Endothelial cell of umbilical vein (primary cell): ENCODE measurements around the gene PPP3CA. TPM values are rescaled to one million over a fixed set of nuclear protein-coding genes. Genes with fewer than 3 reads are reported as not detected.

ENCODE experiments used
- BruUV-seq: library from RNA; stranded (reverse); fragments of 400-500 nt; replicated peaks from 2 replicates; lab custom pipeline; 2021; lab: Mats Ljungman, UMichigan
- CTCF ChIA-PET: fragments of 300-600, 350-600 bp; sonication (Branson Sonifier 250); formaldehyde crosslinking; loops from one replicate; lab custom pipeline; 2021; ENCODE audit warnings: antibody characterized with exemption, inconsistent platforms; lab: Charles Lee
- POLR2A ChIA-PET: fragments of 300-600, 350-600 bp; sonication (Branson Sonifier 250); formaldehyde crosslinking; loops from one replicate; lab custom pipeline; 2021; ENCODE audit warnings: antibody characterized with exemption, inconsistent platforms; lab: Charles Lee
- DNase-seq: peaks from one replicate; pipeline ENCODE4 v3.0.0-alpha.2; 2011; ENCODE audit warnings: low read depth, low spot score
- FAIRE-seq: peaks from 2 replicates; lab custom pipeline; 2011; peaks lifted over from hg19 to GRCh38; lab: Jason Lieb, UNC
- H2AFZ ChIP-seq: 2 replicates; pipeline ENCODE4 v1.6.0; 2012; ENCODE audit warnings: low read depth, low read length, control low read depth, inconsistent platforms
- H3K27ac ChIP-seq: 2 replicates; pipeline ENCODE4 v1.5.1; 2011; ENCODE audit warnings: low read depth, mild to moderate bottlenecking, control low read depth, low read length, moderate library complexity; ENCODE audit not compliant: insufficient read depth
- H3K27me3 ChIP-seq, 2 experiments: 2 replicates each; pipeline versions ENCODE4 v1.6.0 to v1.6.1; 2011; ENCODE audit warnings: low read length in 2 of 2, mixed read lengths in 1 of 2; ENCODE audit not compliant: control insufficient read depth in 2 of 2, insufficient read depth in 2 of 2
- H3K36me3 ChIP-seq, 2 experiments: 2 replicates in 1 of 2; 3 replicates in 1 of 2; pipeline ENCODE4 v1.5.1; 2011; ENCODE audit warnings: low read length in 2 of 2, mild to moderate bottlenecking in 1 of 2, moderate library complexity in 1 of 2; ENCODE audit not compliant: control insufficient read depth in 2 of 2, insufficient read depth in 2 of 2; ENCODE audit errors: extremely low read depth in 1 of 2
- H3K4me1 ChIP-seq: 3 replicates; pipeline ENCODE4 v1.5.1; 2011; ENCODE audit warnings: mild to moderate bottlenecking, low read length; ENCODE audit not compliant: control insufficient read depth, insufficient read depth; ENCODE audit errors: extremely low read depth
- H3K4me2 ChIP-seq: 2 replicates; pipeline ENCODE4 v1.6.1; 2011; ENCODE audit warnings: low read length, control low read depth, mixed read lengths; ENCODE audit not compliant: insufficient read depth
- H3K4me3 ChIP-seq, 3 experiments: fragments of 200-600 bp in 1 of 3; sonication (generic), shearing (Covaris generic) in 1 of 3; replicated peaks in 1 of 3; 2 replicates each; pipeline ENCODE4 v1.5.1; 2011 to 2016; ENCODE audit warnings: control low read depth in 3 of 3, low read length in 3 of 3, mild to moderate bottlenecking in 2 of 3, inconsistent platforms in 1 of 3, low read depth in 1 of 3, moderate library complexity in 1 of 3; ENCODE audit not compliant: insufficient read depth in 1 of 3
- H3K79me2 ChIP-seq: 2 replicates; pipeline ENCODE4 v1.6.0; 2012; ENCODE audit warnings: low read length, inconsistent platforms; ENCODE audit not compliant: control insufficient read depth, insufficient read depth
- H3K9ac ChIP-seq: replicated peaks from 2 replicates; pipeline ENCODE3; 2011; ENCODE audit warnings: low read length, control low read depth; ENCODE audit not compliant: insufficient read depth; ENCODE audit errors: extremely low read depth
- H3K9me1 ChIP-seq: replicated peaks from 3 replicates; pipeline ENCODE4 v1.6.0; 2011; ENCODE audit warnings: mild to moderate bottlenecking, low read length; ENCODE audit not compliant: control insufficient read depth, insufficient read depth; ENCODE audit errors: extremely low read depth
- H3K9me3 ChIP-seq: replicated peaks from 2 replicates; pipeline ENCODE4 v1.5.1; 2012; ENCODE audit warnings: low read length, inconsistent platforms; ENCODE audit not compliant: control insufficient read depth, insufficient read depth
- H4K20me1 ChIP-seq: replicated peaks from 2 replicates; pipeline ENCODE3; 2011; ENCODE audit warnings: mild to moderate bottlenecking, low read length; ENCODE audit not compliant: control insufficient read depth, insufficient read depth; ENCODE audit errors: extremely low read depth
- CTCF ChIP-seq, 2 donors: IDR thresholded peaks; 1 replicate in 1 of 2; 2 replicates in 1 of 2; pipeline ENCODE4 v1.5.1; 2011; ENCODE audit warnings: low read length in 2 of 2, mild to moderate bottlenecking in 2 of 2, moderate library complexity in 2 of 2, control low read depth in 1 of 2, inconsistent platforms in 1 of 2, low read depth in 1 of 2; ENCODE audit not compliant: insufficient read depth in 1 of 2; ENCODE audit errors: extremely low read depth in 1 of 2
- EZH2 ChIP-seq: IDR thresholded peaks from 2 replicates; pipeline ENCODE4 v1.6.1; 2012; ENCODE audit warnings: borderline replicate concordance, low read depth, mild to moderate bottlenecking, moderate library complexity, low read length, inconsistent platforms; ENCODE audit not compliant: severe bottlenecking
- FOS ChIP-seq: IDR thresholded peaks from 2 replicates; pipeline ENCODE4 v1.6.1; 2011; ENCODE audit warnings: mild to moderate bottlenecking, low read length, moderate library complexity, borderline replicate concordance; ENCODE audit not compliant: insufficient read depth
- GATA2 ChIP-seq: IDR thresholded peaks from 2 replicates; pipeline ENCODE4 v1.7.0; 2011; ENCODE audit warnings: low read depth, mild to moderate bottlenecking, moderate library complexity, mixed read lengths, low read length; ENCODE audit not compliant: insufficient read length, insufficient read depth
- JUN ChIP-seq: IDR thresholded peaks from 2 replicates; pipeline ENCODE4 v1.6.1; 2011; ENCODE audit warnings: borderline replicate concordance, low read depth; ENCODE audit not compliant: insufficient read length, insufficient read depth
- MAX ChIP-seq: IDR thresholded peaks from 2 replicates; pipeline ENCODE4 v1.6.1; 2011; ENCODE audit not compliant: insufficient read depth, insufficient read length
- MYC ChIP-seq: IDR thresholded peaks from one replicate; pipeline ENCODE4 v1.6.1; 2011; ENCODE audit warnings: mild to moderate bottlenecking, low read depth, low read length
- POLR2A ChIP-seq: IDR thresholded peaks from 2 replicates; pipeline ENCODE4 v1.6.1; 2012; ENCODE audit warnings: low read depth, mild to moderate bottlenecking, control low read depth, low read length
- POLR2AphosphoS5 ChIP-seq: IDR thresholded peaks from 2 replicates; pipeline ENCODE4 v1.6.1; 2012; ENCODE audit warnings: low read depth, mild to moderate bottlenecking, control low read depth, low read length, moderate library complexity; ENCODE audit not compliant: insufficient read depth
- dilution Hi-C: fragments of 300-500 bp; cut with MboI; formaldehyde crosslinking; loops from one replicate; pipeline ENCODE4 v1.15.0; 2019; ENCODE audit warnings: low sequenced_read_pairs; ENCODE audit not compliant: extremely low pct_ligation_motif_present
- intact Hi-C: fragments of 100-400 bp; cut with micrococcal nuclease; formaldehyde crosslinking; loops from one replicate; pipeline ENCODE4 v1.10.0; 2022
- polyA plus RNA-seq, 4 experiments: library from polyadenylated mRNA; depleted of rRNA in 3 of 4; stranded (reverse) in 3 of 4; unstranded in 1 of 4; fragments of >200 nt; gene quantifications; 2 replicates each; pipeline versions ENCODE4 v1.2.1 to v1.2.3, GENCODE V29; 2011 to 2012; ENCODE audit warnings: missing spikeins in 1 of 4
- total RNA-seq: library from RNA; stranded (reverse); gene quantifications from 2 replicates; pipeline ENCODE4 v1.2.3, GENCODE V29; 2021

Gene PPP3CA
- total and polyA plus RNA-seq, 2 donors (not counting 3 experiments of a cell fraction or from before 2014, with no cell fraction given) = 7.0 to 43.3 TPM

GRCh38 chr4:101201421-101201820, 145.9 kb downstream of the PPP3CA start:
- DNase-seq (no peak), FAIRE-seq (peak; percentile 4)
- no peaks in the 10 kb centered on the region for H3K27me3 ChIP-seq
- H3K9me1 ChIP-seq = no peaks in the 10 kb centered on the region
- dilution Hi-C loops (no loop called here), intact Hi-C loops (loop anchor here (5.0 kb wide), 1 partner anchor 146 kb away; the partner anchor contains the start of gene PPP3CA)
- H3K4me3 ChIP-seq = no peak overlapping the region
- peaks cover 5% of the 10 kb centered on the region for H3K79me2 ChIP-seq
- peak overlapping the region; percentile 81 for H3K27ac ChIP-seq
- TF ChIP-seq POLR2A = no peak
- TF ChIP-seq JUN = no peak
- no peak for TF ChIP-seq MYC
- TF ChIP-seq EZH2 = no peak
- no peak for TF ChIP-seq POLR2AphosphoS5
- no peak for TF ChIP-seq GATA2
- TF ChIP-seq CTCF (IDR thresholded peaks at IDR 0.05; ENCODE audit: extremely low read depth in 1 of 2, insufficient read depth in 1 of 2, low read depth in 1 of 2, low read length in 2 of 2) = no peak
- no peak for TF ChIP-seq MAX
- no peak for TF ChIP-seq FOS
- ChIA-PET CTCF (interaction anchor here (0.8 to 2.5 kb wide), 4 partner anchors 15 to 1085 kb away, joined by 3 to 12 read pairs (median 4); no protein-coding TSS in a partner anchor), POLR2A (no interaction called here)
- H2AFZ ChIP-seq = no peak overlapping the region
- no TSS peak for BruUV-seq
- H3K4me2 ChIP-seq = no peak overlapping the region
- no peaks in the 10 kb centered on the region for H3K9me3 ChIP-seq
- H3K36me3 ChIP-seq = no peaks in the 10 kb centered on the region
- no peaks in the 10 kb centered on the region for H4K20me1 ChIP-seq
- peaks cover 19% of the 10 kb centered on the region for H3K4me1 ChIP-seq
- H3K9ac ChIP-seq = no peak overlapping the region
